Nephron progenitor cell (in vitro differentiated cells): ENCODE measurements around the gene TMEM132A.

ENCODE experiments used
- DNase-seq: peaks from one replicate; pipeline ENCODE4 v3.0.0; 2021
- H3K27ac Mint-ChIP-seq: 2 replicates; pipeline ENCODE4 v1.8.0; 2021; ENCODE audit warnings: mild to moderate bottlenecking, moderate library complexity, mixed read lengths
- H3K27me3 Mint-ChIP-seq: 2 replicates; pipeline ENCODE4 v1.8.0; 2021; ENCODE audit warnings: mild to moderate bottlenecking, low read depth, mixed read lengths; ENCODE audit not compliant: poor library complexity
- H3K36me3 Mint-ChIP-seq: 2 replicates; pipeline ENCODE4 v1.8.0; 2021; ENCODE audit warnings: low read depth, mixed read lengths
- H3K4me1 Mint-ChIP-seq: 2 replicates; pipeline ENCODE4 v1.8.0; 2021; ENCODE audit warnings: mixed read lengths
- H3K4me3 Mint-ChIP-seq: 2 replicates; pipeline ENCODE4 v1.8.0; 2021; ENCODE audit warnings: mild to moderate bottlenecking, moderate library complexity, mixed read lengths
- H3K9me3 Mint-ChIP-seq: 2 replicates; pipeline ENCODE4 v1.8.0; 2021; ENCODE audit warnings: mild to moderate bottlenecking, moderate library complexity, mixed read lengths
- CTCF ChIP-seq: fragments of 200-600 bp; sonication (generic); IDR thresholded peaks from 2 replicates; pipeline ENCODE4 v1.5.0; 2021; ENCODE audit warnings: antibody characterized with exemption

Gene TMEM132A

DNA sequence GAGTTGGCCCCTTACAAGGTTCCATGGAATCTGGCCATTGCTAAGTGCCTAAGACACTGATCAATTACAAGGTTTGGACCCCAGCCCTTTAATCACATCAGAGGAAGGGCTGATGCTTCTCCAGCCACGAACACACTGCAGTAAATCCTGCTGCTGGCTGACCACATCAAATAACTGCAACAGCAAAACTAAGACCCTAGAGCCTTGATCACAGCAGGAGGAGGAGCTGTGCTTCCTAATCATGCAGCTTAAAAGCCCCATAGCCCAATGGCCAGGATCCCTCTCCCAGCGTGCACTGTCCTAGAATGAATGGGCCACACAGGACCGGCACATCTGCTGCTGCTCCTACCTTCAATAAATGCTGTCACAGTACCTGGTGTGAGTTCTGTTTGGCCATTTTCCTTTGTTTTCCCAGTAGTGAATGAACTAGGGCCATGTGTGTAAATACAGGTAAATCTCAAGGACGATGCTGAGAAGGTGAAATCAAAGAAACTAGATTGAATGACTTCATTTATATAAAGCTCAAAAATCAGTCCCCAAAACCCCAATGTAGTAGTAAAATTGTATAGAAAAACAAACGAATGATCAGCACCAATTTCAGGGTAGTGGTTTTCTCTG is 44.2 kb upstream of the TMEM132A start:
- TF ChIP-seq CTCF = no peak
- Mint-ChIP-seq H3K4me1 (peaks cover 51% of the 10 kb centered on the region), H3K27me3 (no peaks in the 10 kb centered on the region), H3K4me3 (peak overlapping the region; percentile 31), H3K9me3 (peaks cover 17% of the 10 kb centered on the region), H3K27ac (peak overlapping the region; percentile 54), H3K36me3 (peaks cover 42% of the 10 kb centered on the region)
- peak; percentile 22 for DNase-seq

GRCh38 chr11:60880643-60881282 is 43.5 kb upstream of the TMEM132A start:
- Mint-ChIP-seq H3K27me3 (no peaks in the 10 kb centered on the region), H3K4me1 (peaks cover 51% of the 10 kb centered on the region), H3K27ac (peak overlapping the region; percentile 79), H3K36me3 (peaks cover 48% of the 10 kb centered on the region), H3K9me3 (peaks cover 24% of the 10 kb centered on the region), H3K4me3 (peak overlapping the region; percentile 64)
- TF ChIP-seq CTCF = no peak
- peak; percentile 25 for DNase-seq

DNA sequence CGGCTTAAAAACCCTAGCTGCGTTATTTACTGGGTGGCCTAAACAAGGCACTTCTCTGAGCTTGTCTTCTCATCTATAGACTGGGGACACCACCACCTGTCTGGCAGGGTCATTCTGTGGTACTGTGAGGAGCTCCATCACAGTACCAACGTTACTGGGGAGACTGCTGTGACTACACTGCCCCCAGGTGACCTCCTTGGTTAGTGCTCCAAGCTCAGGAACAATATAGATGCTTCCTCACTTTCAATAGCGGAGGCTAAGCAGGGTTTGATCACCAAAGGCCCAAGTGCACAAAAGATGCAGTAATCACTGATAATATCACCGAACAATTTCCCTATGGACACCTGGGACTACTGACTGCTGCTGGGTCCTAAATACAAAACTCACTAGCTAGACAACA is 36.7 kb upstream of the TMEM132A start:
- TF ChIP-seq CTCF = peak; percentile 56
- peaks cover 13% of the 10 kb centered on the region for H3K4me1 Mint-ChIP-seq
- H3K9me3 Mint-ChIP-seq = peaks cover 22% of the 10 kb centered on the region
- DNase-seq = peak; percentile 47
- peaks cover 59% of the 10 kb centered on the region for H3K36me3 Mint-ChIP-seq
- no peak overlapping the region for H3K4me3 Mint-ChIP-seq
- H3K27ac Mint-ChIP-seq = no peak overlapping the region
- peaks cover 2% of the 10 kb centered on the region for H3K27me3 Mint-ChIP-seq

GRCh38 chr11:60889869-60890311 is 34.4 kb upstream of the TMEM132A start:
- no peak for TF ChIP-seq CTCF
- Mint-ChIP-seq H3K4me3 (no peak overlapping the region), H3K4me1 (peaks cover 18% of the 10 kb centered on the region), H3K36me3 (peaks cover 52% of the 10 kb centered on the region), H3K9me3 (peaks cover 13% of the 10 kb centered on the region), H3K27me3 (peaks cover 2% of the 10 kb centered on the region), H3K27ac (peak overlapping the region; percentile 83)
- DNase-seq = no peak

DNA sequence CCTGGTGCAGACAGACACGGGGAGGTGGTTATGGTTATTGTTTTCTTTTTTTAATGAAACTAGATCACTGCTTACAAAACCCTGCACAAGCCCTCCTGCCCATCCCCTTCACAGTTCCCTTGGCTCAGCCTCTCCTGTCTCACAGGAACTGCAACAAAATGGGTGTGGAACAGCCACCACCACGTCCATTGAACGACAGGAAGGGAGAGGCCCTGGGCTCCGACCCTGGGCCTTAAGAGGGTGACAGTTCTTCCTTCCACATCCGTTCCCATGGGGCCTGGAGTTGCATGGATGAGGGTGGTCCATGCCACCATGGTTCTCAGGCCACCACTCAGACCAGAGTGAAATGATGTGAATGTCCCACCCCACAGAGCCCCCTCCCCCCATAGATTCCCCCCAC is 33.6 kb upstream of the TMEM132A start:
- TF ChIP-seq CTCF = no peak

More for the DNA sequence above, 33.6 kb upstream of the TMEM132A start:
- peaks cover 5% of the 10 kb centered on the region for H3K9me3 Mint-ChIP-seq
- H3K4me3 Mint-ChIP-seq = no peak overlapping the region
- H3K27ac Mint-ChIP-seq = no peak overlapping the region
- peaks cover 18% of the 10 kb centered on the region for H3K4me1 Mint-ChIP-seq
- H3K27me3 Mint-ChIP-seq = peaks cover 2% of the 10 kb centered on the region
- H3K36me3 Mint-ChIP-seq = peaks cover 52% of the 10 kb centered on the region
- no peak for DNase-seq
